Measurements from ENCODE around the gene ING5.

Gene ING5

GRCh38 chr2:241763551-241764274 is 61.9 kb downstream of the ING5 start:
- DNase-seq, result peak; percentile 51

- peak; percentile 26 for DNase-seq
Measured at GRCh38 chr2:241764275-241765241, 62.7 kb downstream of the ING5 start.

- no peak for DNase-seq
Measured at GRCh38 chr2:241767464-241768250, 65.8 kb downstream of the ING5 start.

- no peak for DNase-seq
Measured at GRCh38 chr2:241768251-241768711, 66.4 kb downstream of the ING5 start.

- DNase-seq, result no peak
Measured at GRCh38 chr2:241768850-241769249, 67.0 kb downstream of the ING5 start.

GRCh38 chr2:241769819-241770184 is 68.0 kb downstream of the ING5 start:
- DNase-seq, result no peak

- no peak for DNase-seq
Measured at GRCh38 chr2:241770185-241770935, 68.5 kb downstream of the ING5 start.

- DNase-seq, result no peak
Measured at GRCh38 chr2:241770936-241771285, 69.1 kb downstream of the ING5 start.

GRCh38 chr2:241771286-241772062 is 69.6 kb downstream of the ING5 start:
- no peak for DNase-seq

GRCh38 chr2:241772063-241772499 is 70.2 kb downstream of the ING5 start:
- peak; percentile 50 for DNase-seq

- no peak for DNase-seq
Measured at GRCh38 chr2:241773511-241774418, 71.9 kb downstream of the ING5 start.

GRCh38 chr2:241774419-241775222 is 72.8 kb downstream of the ING5 start:
- no peak for DNase-seq

- no peak for DNase-seq
Measured at GRCh38 chr2:241775223-241776177, 73.7 kb downstream of the ING5 start.

- no peak for DNase-seq
Measured at GRCh38 chr2:241776336-241777169, 74.7 kb downstream of the ING5 start, which contains the start of gene GAL3ST2. GAL3ST2 (plus strand) TSS chr2:241776822; CDS start chr2:241776956, 134 bp downstream.

GRCh38 chr2:241777170-241777685 is 75.4 kb downstream of the ING5 start:
- DNase-seq, result no peak

GRCh38 chr2:241777686-241778627 is 76.1 kb downstream of the ING5 start:
- no peak for DNase-seq
